Right renal cortex interstitium (tissue), 3 donors: Measurements from ENCODE around the gene CHST8. TPM values are rescaled to one million over a fixed set of nuclear protein-coding genes. Genes with fewer than 3 reads are reported as not detected.
"Not testable (repeated sequence)": the region's sequence is repeated elsewhere in the genome, so short reads cannot be mapped to it uniquely, and the experiment has no call there.

Experiments used
- DNase-seq, 3 donors: peaks; one replicate each; pipeline ENCODE4 v3.0.0-alpha.2; 2013; ENCODE audit warnings: low read depth in 3 of 3, low spot score in 2 of 3
- polyA plus RNA-seq, 3 donors: library from polyadenylated mRNA; unstranded; fragments of 120-200 nt; gene quantifications; one replicate each; pipeline ENCODE4 v1.2.1, GENCODE V29; 2013; ENCODE audit not compliant: insufficient read length in 3 of 3

Gene CHST8
- polyA plus RNA-seq, 3 donors = 0.12 to 0.27 (median 0.24) TPM

- no peak for DNase-seq
Measured at GRCh38 chr19:33640773-33641172, 19.0 kb downstream of the CHST8 start.

GRCh38 chr19:33641261-33641660 is 19.5 kb downstream of the CHST8 start:
- no peak for DNase-seq

GRCh38 chr19:33641956-33642498 is 20.3 kb downstream of the CHST8 start:
- no peak for DNase-seq

- no peak for DNase-seq
Measured at GRCh38 chr19:33644284-33644836, 22.6 kb downstream of the CHST8 start.

- no peak for DNase-seq
Measured at GRCh38 chr19:33646306-33646705, 24.6 kb downstream of the CHST8 start.

GRCh38 chr19:33647146-33647545 is 25.4 kb downstream of the CHST8 start:
- DNase-seq = no peak

GRCh38 chr19:33649627-33650305 is 28.0 kb downstream of the CHST8 start:
- DNase-seq = no peak

GRCh38 chr19:33653684-33654083 is 31.9 kb downstream of the CHST8 start:
- no peak for DNase-seq

- DNase-seq = no peak
Measured at GRCh38 chr19:33654840-33655508, 33.2 kb downstream of the CHST8 start.

- DNase-seq = no peak
Measured at GRCh38 chr19:33659835-33660234, 38.1 kb downstream of the CHST8 start.

GRCh38 chr19:33660410-33661124 is 38.8 kb downstream of the CHST8 start:
- no peak for DNase-seq

GRCh38 chr19:33661336-33661735 is 39.6 kb downstream of the CHST8 start:
- no peak for DNase-seq

- DNase-seq = no peak
Measured at GRCh38 chr19:33662391-33663092, 40.8 kb downstream of the CHST8 start.

GRCh38 chr19:33663316-33663715 is 41.6 kb downstream of the CHST8 start:
- DNase-seq = not testable (repeated sequence)

GRCh38 chr19:33664744-33665143 is 43.0 kb downstream of the CHST8 start:
- DNase-seq = no peak

GRCh38 chr19:33665776-33666595 is 44.2 kb downstream of the CHST8 start:
- no peak for DNase-seq

- DNase-seq = no peak
Measured at GRCh38 chr19:33667141-33667650, 45.4 kb downstream of the CHST8 start.

GRCh38 chr19:33667881-33668280 is 46.1 kb downstream of the CHST8 start:
- DNase-seq = no peak

- DNase-seq = no peak
Measured at GRCh38 chr19:33668968-33669367, 47.2 kb downstream of the CHST8 start.
